HCEC 1CT (cell line): ENCODE measurements around the gene ABHD2.
"Not testable (repeated sequence)": the region's sequence is repeated elsewhere in the genome, so short reads cannot be mapped to it uniquely, and the experiment has no call there.

Experiments
- DNase-seq: peaks from one replicate; pipeline ENCODE4 v3.0.0-alpha.2; 2017

The ABHD2 gene

DNA sequence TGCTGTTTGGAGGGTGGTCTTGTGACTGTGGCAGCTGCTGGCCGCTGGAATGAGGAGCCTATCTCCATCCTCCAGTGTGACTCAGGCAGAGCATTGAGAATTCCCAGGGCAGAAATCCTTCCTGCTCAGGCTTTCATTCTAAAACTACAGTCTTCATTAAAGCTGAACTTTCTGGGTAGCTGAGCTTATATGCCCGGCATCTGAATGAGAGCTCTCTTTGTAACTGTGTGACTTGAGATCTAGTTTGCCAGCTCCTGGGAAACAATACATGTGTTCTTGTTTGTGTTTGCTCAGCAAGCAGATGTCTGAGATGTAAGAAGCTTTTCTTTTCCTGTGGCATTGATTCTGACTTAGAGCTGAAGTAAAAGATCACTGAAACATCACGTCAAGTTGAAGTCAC is 110.7 kb downstream of the ABHD2 start:
- DNase-seq = no peak

GRCh38 chr15:89199746-89200145 is 111.5 kb downstream of the ABHD2 start:
- no peak for DNase-seq

GRCh38 chr15:89200182-89200581 is 111.9 kb downstream of the ABHD2 start:
- no peak for DNase-seq

GRCh38 chr15:89201465-89202005 is 113.3 kb downstream of the ABHD2 start:
- DNase-seq = no peak

DNA sequence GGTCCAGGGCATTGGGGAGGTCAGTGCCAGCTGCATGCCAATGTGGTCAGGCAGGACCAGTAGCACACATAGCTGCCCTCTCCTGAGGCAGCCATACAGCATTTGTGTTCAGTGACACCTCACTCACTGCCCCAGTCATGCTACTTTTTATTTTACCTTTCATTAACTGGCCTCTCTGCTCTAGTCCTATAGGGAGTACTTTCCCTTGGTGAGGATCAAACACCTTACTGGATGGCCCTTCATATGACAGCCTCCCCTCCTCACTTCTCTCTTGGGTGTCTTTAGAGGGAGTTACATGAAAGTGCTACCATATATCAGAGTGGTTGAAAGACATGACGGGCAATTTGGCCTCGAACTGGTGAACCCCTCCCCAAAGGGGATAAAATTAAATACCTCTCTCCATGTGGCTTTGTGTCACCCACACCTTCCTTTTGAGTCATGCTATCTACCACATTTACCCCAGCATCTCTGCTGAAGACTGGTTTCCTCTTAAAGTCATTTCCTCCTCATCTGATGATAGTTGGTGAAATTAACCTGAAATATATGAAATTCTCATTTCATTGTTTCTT is 115.5 kb downstream of the ABHD2 start:
- DNase-seq = no peak

DNA sequence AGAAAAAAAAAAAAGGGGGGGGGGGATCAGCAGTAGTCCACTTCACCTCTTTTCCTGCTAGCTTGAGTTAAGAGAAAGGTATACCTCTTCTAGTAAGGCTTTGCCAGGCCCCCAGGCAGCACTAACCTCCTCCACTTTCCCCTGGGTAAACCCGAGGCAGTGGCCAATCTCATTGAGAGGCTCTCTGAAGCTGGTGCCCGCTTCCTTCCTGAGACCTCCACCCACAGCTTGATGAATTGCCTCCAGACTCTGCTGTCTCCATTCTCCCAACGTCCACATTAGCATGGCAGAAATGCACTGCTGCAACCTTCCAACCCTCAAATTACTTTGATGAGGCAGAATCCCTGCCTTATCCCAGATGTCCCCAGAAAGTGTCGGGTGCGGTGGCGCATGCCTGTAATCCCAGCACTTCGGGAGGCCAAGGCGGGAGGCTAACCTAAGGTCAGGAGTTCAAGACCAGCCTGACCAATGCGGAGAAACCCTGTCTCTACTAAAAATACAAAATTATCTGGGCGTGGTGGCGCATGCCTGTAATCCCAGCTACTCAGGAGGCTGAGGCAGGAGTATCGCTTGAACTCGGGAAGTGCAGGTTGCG is 117.8 kb downstream of the ABHD2 start:
- DNase-seq = no peak

GRCh38 chr15:89206908-89207331 is 118.7 kb downstream of the ABHD2 start:
- peak; percentile 51 for DNase-seq

DNA sequence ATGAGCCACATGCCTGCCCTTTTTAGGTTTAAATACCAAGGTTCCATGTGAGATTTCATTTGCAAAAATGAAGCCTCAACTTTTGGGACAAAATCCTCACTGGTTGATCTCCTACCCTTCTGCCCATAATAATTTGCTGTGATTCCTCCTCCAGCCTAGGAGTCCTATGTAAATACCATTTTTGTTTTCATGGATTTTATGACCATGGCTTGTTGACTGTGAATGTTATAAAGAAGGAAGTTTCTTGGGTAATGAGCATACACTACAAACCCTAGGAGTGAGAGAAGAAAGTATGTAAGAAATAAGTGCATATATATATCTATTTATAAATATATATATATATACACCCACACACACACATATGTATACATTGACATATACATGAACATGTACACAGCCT is 120.0 kb downstream of the ABHD2 start:
- DNase-seq = no peak

DNA sequence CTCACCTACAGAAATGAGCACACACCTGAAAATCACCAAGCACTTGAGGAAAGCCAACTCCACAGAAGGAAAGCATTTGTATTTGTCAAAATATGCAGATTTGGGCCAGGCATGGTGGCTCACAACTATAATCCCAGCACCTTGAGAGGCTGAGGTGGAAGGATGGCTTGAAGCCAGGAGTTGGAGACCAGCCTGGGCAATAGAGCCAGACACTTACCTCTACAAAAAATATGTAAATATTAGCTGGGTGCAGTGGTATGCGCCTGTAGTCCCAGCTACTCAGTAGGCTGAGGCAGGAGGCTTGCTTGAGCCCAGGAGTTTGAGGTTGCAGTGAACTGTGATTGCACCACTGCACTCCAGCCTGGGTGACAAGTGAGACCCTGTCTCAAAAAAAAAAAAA is 120.8 kb downstream of the ABHD2 start:
- no peak for DNase-seq

- DNase-seq = no peak
Observed at GRCh38 chr15:89211678-89212170, 123.5 kb downstream of the ABHD2 start.

DNA sequence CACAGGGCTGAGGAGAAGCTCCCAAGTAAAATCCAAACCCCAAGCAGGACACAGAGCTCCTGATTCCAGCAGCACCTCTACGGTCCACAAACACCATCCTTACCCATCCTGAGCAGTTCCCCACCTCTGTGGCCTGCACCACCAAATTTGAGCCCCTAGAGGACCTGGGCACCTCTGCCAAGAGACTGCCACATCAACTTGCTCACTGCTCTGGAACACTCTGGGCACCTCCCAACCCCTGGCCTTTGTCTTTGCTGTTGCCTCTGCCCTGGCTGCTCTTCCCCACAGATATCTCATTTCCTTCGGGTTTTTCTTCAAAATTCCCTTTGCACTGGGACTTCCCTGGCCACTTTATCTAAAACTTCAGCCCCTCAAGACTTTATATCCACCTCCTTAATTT is 127.4 kb downstream of the ABHD2 start:
- no peak for DNase-seq

- DNase-seq = no peak
Observed at GRCh38 chr15:89217031-89217430, 128.8 kb downstream of the ABHD2 start.

DNA sequence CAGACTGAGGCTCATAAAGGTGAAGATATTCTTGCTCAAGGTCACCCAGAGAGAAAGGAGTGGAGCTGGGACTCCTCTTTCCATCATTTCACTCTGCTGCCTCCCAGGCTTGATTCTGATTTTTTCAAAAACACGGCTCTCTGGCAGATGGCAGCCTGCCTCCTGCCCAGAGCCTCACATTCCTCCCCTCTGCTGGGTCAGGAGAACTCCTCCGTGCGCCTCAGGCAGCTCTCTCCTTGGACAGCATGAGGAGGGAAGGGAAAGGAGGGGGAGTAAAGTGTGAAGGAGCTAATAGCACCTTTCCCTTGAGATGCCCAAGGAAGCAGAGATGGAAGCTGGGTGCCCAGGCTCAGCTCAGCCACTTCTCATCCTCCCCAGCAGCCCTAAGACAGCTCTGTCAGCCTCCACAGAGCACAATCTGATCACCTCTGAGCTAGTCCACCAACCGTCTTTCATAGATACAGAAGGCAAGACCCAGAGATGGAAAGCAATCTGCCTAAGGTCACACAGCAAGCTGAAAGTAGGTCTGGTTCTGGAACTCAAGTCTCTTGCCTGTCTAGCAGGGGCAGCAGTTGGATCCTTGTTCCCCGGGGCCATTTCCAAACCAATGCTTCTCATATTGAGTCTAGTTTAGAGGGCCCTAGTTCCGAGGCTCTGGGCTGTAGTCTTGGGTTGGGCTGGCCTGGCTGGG is 129.6 kb downstream of the ABHD2 start:
- no peak for DNase-seq

DNA sequence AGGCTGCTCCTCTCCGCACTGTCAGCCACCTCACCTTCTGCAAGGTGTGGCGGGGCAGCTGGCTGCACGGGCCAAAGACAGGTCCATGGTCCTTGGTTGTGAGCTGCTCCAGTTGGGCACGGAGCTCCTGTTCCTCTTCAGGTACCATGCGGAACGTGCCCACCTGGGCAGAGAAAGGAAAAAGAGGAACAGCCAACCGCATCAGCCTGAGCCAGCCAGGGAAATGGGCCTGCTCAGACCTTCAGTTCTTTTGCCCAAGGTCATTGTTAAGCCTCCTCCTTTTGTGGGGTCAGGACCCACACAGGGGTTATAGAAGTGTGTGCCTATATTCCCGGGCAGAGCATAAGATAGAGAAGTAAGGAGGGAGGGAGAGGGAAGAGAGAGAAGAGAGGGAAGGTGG is 130.3 kb downstream of the ABHD2 start:
- DNase-seq = no peak

- no peak for DNase-seq
Observed at GRCh38 chr15:89221543-89221942, 133.3 kb downstream of the ABHD2 start, which contains the start of gene RLBP1. Gene RLBP1 (minus strand): TSS chr15:89221579. CDS start chr15:89218975, 2,604 bp downstream.

- no peak for DNase-seq
Observed at GRCh38 chr15:89225588-89225987, 137.3 kb downstream of the ABHD2 start.

DNA sequence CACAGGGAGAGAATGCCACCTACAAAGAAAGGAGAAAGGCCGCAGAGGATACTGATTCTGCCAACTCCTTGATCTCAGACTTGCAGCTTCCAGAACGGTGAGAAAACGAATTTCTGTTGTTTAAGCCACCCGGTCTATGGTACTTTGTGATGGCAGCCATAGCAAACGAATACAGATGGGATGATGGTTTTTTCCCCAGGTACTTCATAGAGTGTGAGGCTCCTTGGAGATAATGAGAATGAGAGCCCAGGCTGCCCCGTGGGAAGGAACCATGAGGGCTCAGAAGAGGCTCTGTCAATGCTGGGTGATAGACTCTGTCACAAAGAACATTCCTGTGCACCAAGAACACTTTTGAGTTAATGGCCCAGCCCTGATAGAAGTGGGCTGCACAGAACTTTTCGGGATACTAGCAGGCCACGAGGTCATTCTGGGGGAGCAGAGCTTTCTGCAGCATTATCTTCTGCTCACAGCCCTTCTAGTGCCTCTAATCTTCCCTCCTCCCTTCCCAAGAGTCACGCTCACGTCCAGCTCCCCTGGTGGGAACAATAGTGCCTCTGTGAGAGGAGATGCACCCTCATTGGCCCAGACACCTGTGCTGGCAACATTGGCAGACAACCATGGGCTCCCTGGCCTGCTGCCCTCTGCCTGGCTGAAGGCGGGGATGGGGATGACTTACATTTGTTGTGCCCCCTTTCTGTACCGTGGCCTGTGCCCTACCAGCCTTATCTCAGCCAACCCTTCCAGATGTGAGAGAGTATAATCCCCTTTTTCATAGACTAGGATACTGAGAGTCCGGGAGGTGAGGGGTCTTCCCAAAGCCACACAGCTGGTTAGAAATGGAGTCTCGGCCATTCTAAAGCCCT is 138.3 kb downstream of the ABHD2 start:
- no peak for DNase-seq

GRCh38 chr15:89227425-89227824 is 139.2 kb downstream of the ABHD2 start:
- DNase-seq = no peak

DNA sequence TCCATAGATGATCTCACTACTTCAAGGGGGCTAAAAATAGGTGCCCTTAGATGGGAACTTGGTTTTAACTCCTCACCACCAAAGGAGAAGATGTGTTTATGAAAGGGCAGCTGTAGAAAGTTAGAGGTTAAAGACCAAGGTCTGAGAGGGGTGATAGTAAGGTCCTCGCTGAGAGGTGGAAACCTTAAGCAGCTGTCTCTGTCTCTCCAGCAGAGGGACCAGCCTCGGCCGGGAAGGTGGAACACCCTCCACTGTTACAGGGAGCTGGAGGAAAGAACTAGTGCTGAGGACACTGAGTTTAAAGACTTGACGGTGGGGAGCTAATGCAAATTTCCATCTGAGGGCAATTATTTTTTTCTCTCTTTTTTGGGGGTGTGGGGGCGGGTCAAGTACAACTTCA is 142.0 kb downstream of the ABHD2 start:
- no peak for DNase-seq

DNA sequence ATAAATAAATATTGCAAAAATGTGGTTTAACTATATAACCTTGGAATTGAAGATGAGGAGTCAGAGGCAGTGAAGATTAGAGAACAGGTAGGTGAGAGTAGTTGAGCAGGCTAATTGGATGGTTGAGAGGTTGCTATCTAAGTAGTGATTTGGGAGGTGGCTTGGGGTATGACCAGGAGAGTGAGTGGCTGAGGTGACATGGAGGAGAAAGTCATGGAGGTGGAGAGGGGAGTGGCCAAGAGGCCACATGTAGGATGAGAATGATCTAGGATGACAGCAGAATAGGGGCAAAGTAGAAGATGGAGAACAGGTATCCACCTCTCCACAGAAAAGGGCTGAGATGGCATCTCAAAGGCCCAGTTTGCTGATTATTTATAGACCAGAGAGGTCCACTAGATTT is 143.6 kb downstream of the ABHD2 start:
- no peak for DNase-seq

DNA sequence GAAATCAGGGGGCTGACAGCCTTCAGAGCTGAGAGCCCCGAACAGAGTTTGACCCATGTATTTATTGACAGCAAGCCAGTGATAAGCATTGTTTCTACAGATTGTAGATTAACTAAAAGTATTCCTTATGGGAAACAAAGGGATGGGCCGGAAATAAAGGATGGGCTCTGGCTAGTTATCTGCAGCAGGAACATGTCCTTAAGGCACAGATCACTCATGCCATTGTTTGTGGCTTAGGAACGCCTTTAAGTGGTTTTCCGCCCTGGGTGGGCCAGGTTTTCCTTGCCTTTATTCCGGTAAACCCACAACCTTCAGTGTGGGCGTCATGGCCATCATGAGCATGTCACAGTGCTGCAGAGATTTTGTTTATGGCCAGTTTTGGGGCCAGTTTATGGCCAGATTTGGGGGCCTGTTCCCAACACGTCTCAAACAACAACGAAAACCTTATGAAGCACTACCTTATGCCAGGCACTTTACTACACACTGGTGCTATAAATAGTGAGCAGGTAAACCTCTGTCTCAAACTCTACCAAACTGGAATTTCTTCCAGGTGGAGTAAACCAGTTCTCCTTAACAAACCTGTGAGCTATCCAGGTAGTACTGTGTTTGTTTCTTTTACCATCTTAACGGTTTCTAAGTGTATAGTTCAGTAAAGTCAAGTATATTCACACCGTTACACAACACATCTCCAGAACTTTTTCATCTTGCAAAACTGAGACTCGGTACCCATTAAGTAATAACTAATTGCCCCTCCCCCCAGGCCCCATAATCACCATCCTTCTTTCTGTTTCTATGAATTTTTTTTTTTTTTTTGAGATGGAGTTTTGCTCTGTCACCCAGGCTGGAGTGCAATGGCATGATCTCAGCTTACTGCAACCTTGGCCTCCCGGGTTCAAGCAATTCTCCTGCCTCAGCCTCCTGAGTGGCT is 151.9 kb downstream of the ABHD2 start:
- DNase-seq = not testable (repeated sequence)
